HG03064 (cell line): ENCODE data around the gene FAM72D.
"Not testable (repeated sequence)": the region's sequence is repeated elsewhere in the genome, so short reads cannot be mapped to it uniquely, and the experiment has no call there.

Experiments used
- ATAC-seq: cut with Tn5 transposase; IDR thresholded peaks from one replicate; pipeline ENCODE4 v1.9.1; 2021; ENCODE audit warnings: low read depth; ENCODE audit not compliant: unreplicated experiment

FAM72D gene

GRCh38 chr1:145082483-145083255, 13.1 kb upstream of the FAM72D start:
- not testable (repeated sequence) for ATAC-seq

GRCh38 chr1:145093517-145094149, 2.1 kb upstream of the FAM72D start:
- ATAC-seq, result not testable (repeated sequence)

GRCh38 chr1:145094655-145095211, 1.0 kb upstream of the FAM72D start:
- ATAC-seq, result peak; percentile 1

GRCh38 chr1:145101725-145102124, 6.0 kb downstream of the FAM72D start:
- not testable (repeated sequence) for ATAC-seq

- ATAC-seq, result not testable (repeated sequence)
Observed at GRCh38 chr1:145103294-145103693, 7.5 kb downstream of the FAM72D start.

- not testable (repeated sequence) for ATAC-seq
Observed at GRCh38 chr1:145111674-145112073, 15.9 kb downstream of the FAM72D start.

- not testable (repeated sequence) for ATAC-seq
Observed at GRCh38 chr1:145112703-145113102, 16.9 kb downstream of the FAM72D start.

GRCh38 chr1:145114560-145115057, 18.8 kb downstream of the FAM72D start:
- ATAC-seq, result not testable (repeated sequence)

- not testable (repeated sequence) for ATAC-seq
Observed at GRCh38 chr1:145115587-145116493, 20.1 kb downstream of the FAM72D start.

GRCh38 chr1:145119842-145120241, 24.1 kb downstream of the FAM72D start:
- ATAC-seq, result not testable (repeated sequence)

- ATAC-seq, result not testable (repeated sequence)
Observed at GRCh38 chr1:145122344-145123061, 26.7 kb downstream of the FAM72D start.

GRCh38 chr1:145123062-145123395, 27.3 kb downstream of the FAM72D start:
- ATAC-seq, result not testable (repeated sequence)

- not testable (repeated sequence) for ATAC-seq
Observed at GRCh38 chr1:145123992-145124641, 28.3 kb downstream of the FAM72D start.

- not testable (repeated sequence) for ATAC-seq
Observed at GRCh38 chr1:145125112-145125511, 29.3 kb downstream of the FAM72D start.

GRCh38 chr1:145127144-145127543, 31.4 kb downstream of the FAM72D start:
- ATAC-seq, result not testable (repeated sequence)

GRCh38 chr1:145128697-145129469, 33.1 kb downstream of the FAM72D start:
- not testable (repeated sequence) for ATAC-seq

- ATAC-seq, result not testable (repeated sequence)
Observed at GRCh38 chr1:145134476-145134875, 38.7 kb downstream of the FAM72D start.

GRCh38 chr1:145140549-145140948, 44.8 kb downstream of the FAM72D start:
- not testable (repeated sequence) for ATAC-seq
